ENCODE data around the gene HSBP1L1.
"Not testable (repeated sequence)": the region's sequence is repeated elsewhere in the genome, so short reads cannot be mapped to it uniquely, and the experiment has no call there.

The HSBP1L1 gene

DNA sequence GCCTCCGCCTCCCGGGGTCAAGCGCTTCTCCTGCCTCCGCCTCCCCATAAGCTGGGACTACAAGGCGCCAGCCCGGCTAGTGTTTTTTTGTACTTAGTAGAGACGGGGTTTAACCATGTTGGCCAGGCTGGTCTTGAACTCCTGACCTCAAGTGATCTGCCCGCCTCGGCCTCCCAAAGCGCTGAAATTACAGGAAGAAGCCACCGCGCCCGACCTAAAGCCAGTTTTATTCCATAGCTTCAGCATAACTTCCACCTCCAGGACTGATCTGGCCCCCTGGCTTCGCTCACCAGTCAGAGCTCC lies 24.7 kb downstream of the HSBP1L1 start:
- H3K4me3 ChIP-seq (ENCODE audit: low read depth, low read length): peak overlapping the region; percentile 92
- H3K36me3 ChIP-seq: peaks cover 33% of the 10 kb centered on the region
- peak; percentile 49 for DNase-seq
- H3K27ac ChIP-seq: peak overlapping the region; percentile 92
- TF ChIP-seq, protein P1, sequence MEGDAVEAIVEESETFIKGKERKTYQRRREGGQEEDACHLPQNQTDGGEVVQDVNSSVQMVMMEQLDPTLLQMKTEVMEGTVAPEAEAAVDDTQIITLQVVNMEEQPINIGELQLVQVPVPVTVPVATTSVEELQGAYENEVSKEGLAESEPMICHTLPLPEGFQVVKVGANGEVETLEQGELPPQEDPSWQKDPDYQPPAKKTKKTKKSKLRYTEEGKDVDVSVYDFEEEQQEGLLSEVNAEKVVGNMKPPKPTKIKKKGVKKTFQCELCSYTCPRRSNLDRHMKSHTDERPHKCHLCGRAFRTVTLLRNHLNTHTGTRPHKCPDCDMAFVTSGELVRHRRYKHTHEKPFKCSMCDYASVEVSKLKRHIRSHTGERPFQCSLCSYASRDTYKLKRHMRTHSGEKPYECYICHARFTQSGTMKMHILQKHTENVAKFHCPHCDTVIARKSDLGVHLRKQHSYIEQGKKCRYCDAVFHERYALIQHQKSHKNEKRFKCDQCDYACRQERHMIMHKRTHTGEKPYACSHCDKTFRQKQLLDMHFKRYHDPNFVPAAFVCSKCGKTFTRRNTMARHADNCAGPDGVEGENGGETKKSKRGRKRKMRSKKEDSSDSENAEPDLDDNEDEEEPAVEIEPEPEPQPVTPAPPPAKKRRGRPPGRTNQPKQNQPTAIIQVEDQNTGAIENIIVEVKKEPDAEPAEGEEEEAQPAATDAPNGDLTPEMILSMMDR (IDR thresholded peaks at IDR 0.05; ENCODE audit: low read depth, low read length): no peak
- H3K27me3 ChIP-seq (ENCODE audit: insufficient read depth, low read depth, severe bottlenecking): no peaks in the 10 kb centered on the region
- H3K9me3 ChIP-seq (ENCODE audit: severe bottlenecking): peaks cover 2% of the 10 kb centered on the region

DNA sequence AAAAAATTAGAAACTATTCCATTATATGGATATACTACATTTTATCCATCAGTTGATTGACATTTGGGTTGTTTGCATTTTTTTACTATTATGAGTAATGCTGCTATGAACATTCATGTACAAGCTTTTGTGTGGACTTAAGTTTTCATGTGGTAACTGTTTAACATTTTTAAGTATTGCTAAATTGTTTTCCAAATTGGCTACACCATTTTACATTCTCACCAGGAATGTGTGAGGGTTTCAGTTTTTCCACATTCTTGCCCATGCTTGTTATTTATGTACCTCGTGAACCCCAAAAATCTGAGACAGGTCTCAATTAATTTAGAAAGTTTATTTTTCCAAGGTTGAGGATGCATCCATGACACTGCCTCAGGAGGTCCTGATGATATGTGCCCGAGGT lies 27.1 kb downstream of the HSBP1L1 start:
- Histone ChIP-seq H3K4me3 (ENCODE audit: low read depth, low read length) (no peak overlapping the region), H3K9me3 (ENCODE audit: severe bottlenecking) (peaks cover 6% of the 10 kb centered on the region), H3K36me3 (peaks cover 9% of the 10 kb centered on the region), H3K27ac (no peak overlapping the region), H3K27me3 (ENCODE audit: insufficient read depth, low read depth, severe bottlenecking) (no peaks in the 10 kb centered on the region)
- DNase-seq: no peak
- TF ChIP-seq, protein P1 (IDR thresholded peaks at IDR 0.05; ENCODE audit: low read depth, low read length): no peak

DNA sequence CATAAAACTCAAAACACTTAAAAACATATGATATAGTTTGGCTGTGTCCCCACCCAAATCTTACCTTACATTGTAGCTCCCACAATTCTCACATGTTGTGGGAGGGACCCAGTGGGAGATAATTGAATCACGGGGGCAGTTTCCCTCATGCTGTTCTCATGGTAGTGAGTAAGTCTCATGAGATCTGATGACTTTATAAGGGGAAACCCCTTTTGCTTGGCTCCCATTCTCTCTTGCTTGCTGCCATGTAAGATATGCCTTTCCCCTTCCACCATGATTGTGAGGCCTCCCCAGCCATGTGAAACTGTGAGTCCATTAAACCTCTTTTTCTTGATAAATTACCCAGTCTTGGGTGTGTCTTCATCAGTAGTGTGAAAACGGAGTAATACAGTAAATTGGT lies 35.3 kb downstream of the HSBP1L1 start:
- H3K27me3 ChIP-seq (ENCODE audit: insufficient read depth, low read depth, severe bottlenecking); DNase-seq; H3K36me3 ChIP-seq; H3K27ac ChIP-seq; H3K4me3 ChIP-seq (ENCODE audit: low read depth, low read length): not testable (repeated sequence)
- H3K9me3 ChIP-seq (ENCODE audit: severe bottlenecking): peaks cover 23% of the 10 kb centered on the region

DNA sequence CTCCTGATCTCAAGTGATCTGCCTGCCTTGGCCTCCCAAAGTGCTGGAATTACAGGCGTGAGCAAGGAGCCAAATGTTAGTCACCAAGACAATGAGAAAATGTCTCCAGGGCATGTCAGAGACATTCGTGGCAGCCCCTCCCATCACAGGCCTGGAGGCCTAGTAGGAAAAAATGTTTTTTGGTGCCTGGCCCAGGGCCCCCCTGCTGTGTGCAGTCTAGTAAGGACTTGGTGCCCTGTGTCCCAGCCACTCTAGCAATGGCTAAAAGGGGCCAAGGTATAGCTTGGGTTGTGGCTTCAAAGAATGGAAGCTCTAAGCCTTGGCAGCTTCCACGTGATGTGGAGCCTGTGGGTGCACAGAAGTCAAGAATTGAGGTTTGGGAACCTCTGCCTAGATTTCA lies 36.4 kb downstream of the HSBP1L1 start:
- Histone ChIP-seq H3K27ac (no peak overlapping the region), H3K27me3 (ENCODE audit: insufficient read depth, low read depth, severe bottlenecking) (no peaks in the 10 kb centered on the region), H3K36me3 (no peaks in the 10 kb centered on the region), H3K4me3 (ENCODE audit: low read depth, low read length) (no peak overlapping the region), H3K9me3 (ENCODE audit: severe bottlenecking) (peaks cover 21% of the 10 kb centered on the region)
- TF ChIP-seq, protein P1 (IDR thresholded peaks at IDR 0.05; ENCODE audit: low read depth, low read length): no peak
- DNase-seq: no peak

DNA sequence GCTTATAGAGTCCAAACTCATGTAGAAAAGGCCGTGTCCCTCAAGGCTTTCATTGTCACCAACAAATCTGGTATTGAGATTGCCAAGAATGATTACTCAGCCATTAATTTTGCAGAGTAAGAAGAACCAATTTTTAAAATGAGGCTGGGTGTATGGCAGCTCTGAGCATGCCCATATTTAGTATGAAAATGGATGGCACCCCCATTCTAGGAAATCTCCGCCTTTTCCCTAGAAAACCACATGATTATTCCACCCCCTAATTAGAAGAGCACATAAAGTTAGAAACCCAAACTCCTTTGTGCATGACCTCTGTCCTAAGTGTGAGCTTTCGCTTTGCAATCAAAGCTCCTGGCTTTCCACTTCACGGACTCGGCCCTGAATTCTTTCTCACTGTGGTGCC lies 38.0 kb downstream of the HSBP1L1 start:
- Histone ChIP-seq H3K36me3 (no peaks in the 10 kb centered on the region), H3K9me3 (ENCODE audit: severe bottlenecking) (peaks cover 21% of the 10 kb centered on the region), H3K4me3 (ENCODE audit: low read depth, low read length) (no peak overlapping the region), H3K27me3 (ENCODE audit: insufficient read depth, low read depth, severe bottlenecking) (no peaks in the 10 kb centered on the region), H3K27ac (no peak overlapping the region)
- no peak for DNase-seq
- TF ChIP-seq, protein P1 (IDR thresholded peaks at IDR 0.05; ENCODE audit: low read depth, low read length): no peak

DNA sequence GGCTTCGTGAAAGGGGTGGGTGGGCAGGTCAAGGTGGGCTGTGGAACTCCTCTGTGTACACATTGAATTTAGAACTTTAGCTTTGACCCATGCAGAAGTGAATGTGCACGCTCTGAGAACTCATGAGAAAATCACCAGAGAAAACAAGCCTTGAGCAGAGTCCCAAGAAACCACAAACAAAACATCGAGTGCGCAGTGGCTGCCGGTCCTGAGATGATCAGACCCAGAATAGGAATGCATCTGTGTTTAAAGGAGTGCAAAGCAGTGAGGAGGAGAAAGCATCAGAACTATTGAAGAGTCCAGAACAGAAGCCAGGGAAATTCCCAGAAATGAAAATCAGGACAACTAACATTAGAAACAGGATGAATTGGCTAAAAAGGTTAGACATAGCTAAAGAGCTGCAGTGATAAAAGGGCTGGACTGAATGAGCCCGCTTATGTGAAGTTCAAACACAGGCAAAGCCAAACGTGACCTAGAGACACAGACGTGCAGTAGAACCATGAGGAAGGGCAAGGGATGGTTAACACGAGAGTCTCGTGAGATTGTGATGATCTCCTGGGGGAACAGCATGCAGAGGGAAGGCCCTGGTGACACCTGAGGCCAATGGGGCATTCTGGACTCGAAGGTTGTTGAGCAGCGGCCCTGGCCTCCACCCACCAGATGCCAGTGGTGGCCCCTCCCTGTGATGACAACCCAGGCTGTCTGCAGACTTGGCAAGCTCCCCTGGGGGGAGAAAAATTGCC lies 40.3 kb downstream of the HSBP1L1 start:
- Histone ChIP-seq H3K36me3 (no peaks in the 10 kb centered on the region), H3K27ac (no peak overlapping the region), H3K4me3 (ENCODE audit: low read depth, low read length) (no peak overlapping the region), H3K27me3 (ENCODE audit: insufficient read depth, low read depth, severe bottlenecking) (no peaks in the 10 kb centered on the region), H3K9me3 (ENCODE audit: severe bottlenecking) (peaks cover 22% of the 10 kb centered on the region)
- TF ChIP-seq, protein P1 (IDR thresholded peaks at IDR 0.05; ENCODE audit: low read depth, low read length): no peak
- no peak for DNase-seq
